ENCODE results near the gene BTN3A1. TPM values are rescaled to one million over a fixed set of nuclear protein-coding genes. Genes with fewer than 3 reads are reported as not detected.
"Not testable (repeated sequence)": the region's sequence is repeated elsewhere in the genome, so short reads cannot be mapped to it uniquely, and the experiment has no call there.

BTN3A1 gene
- total RNA-seq, 8 experiments from 2014 or later: 3.3 to 40.3 (median 15.4) TPM

GRCh38 chr6:26408828-26409730, 7.0 kb downstream of the BTN3A1 start:
- in situ Hi-C loops (cut with MboI; ENCODE audit: low pct_unique_long_range_greater_than_20kb in 2 of 9, low sequenced_read_pairs in 9 of 9, unreplicated experiment in 9 of 9): no loop called here
- Histone ChIP-seq H3K27ac (no peak overlapping the region), H3K4me1 (replicated peaks in 1 of 2) (no peaks in the 10 kb centered on the region), H3K4me3 (no peak overlapping the region)
- 70 to 94% (median 75%) methylated on average over 4 to 7 of the region's 10 CpGs; no CpG with 5 or more reads in 5 of the 10 experiments for WGBS, 10 experiments
- ATAC-seq (replicated peaks in 6 of 8): no peak

- no peak for ATAC-seq (replicated peaks in 6 of 8)
- 50 to 100% (median 100%) methylated on average over 1 to 3 of the region's 3 CpGs; no CpG with 5 or more reads in 1 of the 10 experiments for WGBS, 10 experiments
- Histone ChIP-seq H3K4me3 (no peak overlapping the region), H3K27ac (no peak overlapping the region), H3K4me1 (replicated peaks in 1 of 2) (no peaks in the 10 kb centered on the region)
- in situ Hi-C loops (cut with MboI; ENCODE audit: low pct_unique_long_range_greater_than_20kb in 2 of 9, low sequenced_read_pairs in 9 of 9, unreplicated experiment in 9 of 9): no loop called here
Observed at GRCh38 chr6:26411751-26412150, 9.7 kb downstream of the BTN3A1 start.

GRCh38 chr6:26412228-26412627, 10.2 kb downstream of the BTN3A1 start:
- peak in 3 of 8 experiments; percentile 22 to 61 (median 60) for ATAC-seq (replicated peaks in 6 of 8)
- WGBS, 10 experiments: 36 to 100% (median 58%) methylated on average over 1 to 3 of the region's 3 CpGs; no CpG with 5 or more reads in 2 of the 10 experiments
- no peak overlapping the region for H3K27ac ChIP-seq
- no peak overlapping the region for H3K4me3 ChIP-seq
- in situ Hi-C loops (cut with MboI; ENCODE audit: low pct_unique_long_range_greater_than_20kb in 2 of 9, low sequenced_read_pairs in 9 of 9, unreplicated experiment in 9 of 9): no loop called here
- no peaks in the 10 kb centered on the region for H3K4me1 ChIP-seq (replicated peaks in 1 of 2)

GRCh38 chr6:26412954-26413353, 10.9 kb downstream of the BTN3A1 start:
- Histone ChIP-seq H3K27ac (no peak overlapping the region), H3K4me1 (replicated peaks in 1 of 2) (no peaks in the 10 kb centered on the region), H3K4me3 (no peak overlapping the region)
- ATAC-seq (replicated peaks in 6 of 8): no peak
- in situ Hi-C loops (cut with MboI; ENCODE audit: low pct_unique_long_range_greater_than_20kb in 2 of 9, low sequenced_read_pairs in 9 of 9, unreplicated experiment in 9 of 9): no loop called here
- WGBS, 10 experiments: 20 to 100% (median 76%) methylated on average over 1 to 3 of the region's 4 CpGs; no CpG with 5 or more reads in 2 of the 10 experiments

GRCh38 chr6:26414281-26414680, 12.2 kb downstream of the BTN3A1 start:
- no peak overlapping the region for H3K4me3 ChIP-seq
- H3K4me1 ChIP-seq (replicated peaks in 1 of 2): no peaks in the 10 kb centered on the region
- WGBS, 10 experiments: 20 to 100% (median 88%) methylated on average over 1 to 3 of the region's 3 CpGs; no CpG with 5 or more reads in 6 of the 10 experiments
- in situ Hi-C loops (cut with MboI; ENCODE audit: low pct_unique_long_range_greater_than_20kb in 2 of 9, low sequenced_read_pairs in 9 of 9, unreplicated experiment in 9 of 9): no loop called here
- H3K27ac ChIP-seq: no peak overlapping the region
- ATAC-seq (replicated peaks in 6 of 8): no peak

GRCh38 chr6:26415036-26415614, 13.1 kb downstream of the BTN3A1 start:
- 83 to 100% (median 88%) methylated on average over 1 of the region's 1 CpG; no CpG with 5 or more reads in 3 of the 10 experiments for WGBS, 10 experiments
- Histone ChIP-seq H3K4me3 (no peak overlapping the region), H3K4me1 (replicated peaks in 1 of 2) (no peaks in the 10 kb centered on the region), H3K27ac (no peak overlapping the region)
- in situ Hi-C loops (cut with MboI; ENCODE audit: low pct_unique_long_range_greater_than_20kb in 2 of 9, low sequenced_read_pairs in 9 of 9, unreplicated experiment in 9 of 9): no loop called here
- ATAC-seq (replicated peaks in 6 of 8): peak in 1 of 8 experiments; percentile 33

GRCh38 chr6:26415791-26416190, 13.7 kb downstream of the BTN3A1 start:
- WGBS, 10 experiments: 0 to 83% (median 66%) methylated on average over 1 to 2 of the region's 2 CpGs
- in situ Hi-C loops (cut with MboI; ENCODE audit: low pct_unique_long_range_greater_than_20kb in 2 of 9, low sequenced_read_pairs in 9 of 9, unreplicated experiment in 9 of 9): no loop called here

GRCh38 chr6:26416288-26416687, 14.2 kb downstream of the BTN3A1 start:
- WGBS, 10 experiments: 0 to 100% (median 88%) methylated on average over 1 of the region's 1 CpG; no CpG with 5 or more reads in 5 of the 10 experiments
- in situ Hi-C loops (cut with MboI; ENCODE audit: low pct_unique_long_range_greater_than_20kb in 2 of 9, low sequenced_read_pairs in 9 of 9, unreplicated experiment in 9 of 9): no loop called here
- no peak overlapping the region for H3K27ac ChIP-seq
- ATAC-seq (replicated peaks in 6 of 8): no peak
- no peak overlapping the region for H3K4me3 ChIP-seq
- peaks cover 0 to 6% of the 10 kb centered on the region in 2 donors for H3K4me1 ChIP-seq (replicated peaks in 1 of 2)

More at GRCh38 chr6:26415791-26416190, 13.7 kb downstream of the BTN3A1 start:
- ATAC-seq (replicated peaks in 6 of 8): peak in 2 of 8 experiments; percentile 15 to 29
- Histone ChIP-seq H3K27ac (no peak overlapping the region), H3K4me3 (no peak overlapping the region), H3K4me1 (replicated peaks in 1 of 2) (peaks cover 0 to 4% of the 10 kb centered on the region in 2 donors)

GRCh38 chr6:26418077-26418476, 16.0 kb downstream of the BTN3A1 start:
- H3K4me3 ChIP-seq; H3K4me1 ChIP-seq (replicated peaks in 1 of 2); in situ Hi-C loops (cut with MboI; ENCODE audit: low pct_unique_long_range_greater_than_20kb in 2 of 9, low sequenced_read_pairs in 9 of 9, unreplicated experiment in 9 of 9); H3K27ac ChIP-seq; ATAC-seq (replicated peaks in 6 of 8): not testable (repeated sequence)
- WGBS, 10 experiments: 80 to 100% (median 92%) methylated on average over 1 to 2 of the region's 2 CpGs; no CpG with 5 or more reads in 3 of the 10 experiments

GRCh38 chr6:26418795-26419194, 16.7 kb downstream of the BTN3A1 start:
- H3K4me3 ChIP-seq; in situ Hi-C loops (cut with MboI; ENCODE audit: low pct_unique_long_range_greater_than_20kb in 2 of 9, low sequenced_read_pairs in 9 of 9, unreplicated experiment in 9 of 9); ATAC-seq (replicated peaks in 6 of 8); H3K4me1 ChIP-seq (replicated peaks in 1 of 2); H3K27ac ChIP-seq: not testable (repeated sequence)
- WGBS, 10 experiments: 50 to 100% (median 94%) methylated on average over 1 to 3 of the region's 3 CpGs; no CpG with 5 or more reads in 3 of the 10 experiments

- no peak overlapping the region for H3K27ac ChIP-seq
- peak overlapping the region in 3 of 5 donors; percentile 57 to 79 (median 71) for H3K4me3 ChIP-seq
- peak; percentile 10 to 42 (median 22) for ATAC-seq (replicated peaks in 6 of 8)
- WGBS, 10 experiments: 0 to 60% (median 14%) methylated on average over 1 to 3 of the region's 4 CpGs; no CpG with 5 or more reads in 3 of the 10 experiments
- H3K4me1 ChIP-seq (replicated peaks in 1 of 2): peaks cover 0 to 6% of the 10 kb centered on the region in 2 donors
- in situ Hi-C loops (cut with MboI; ENCODE audit: low pct_unique_long_range_greater_than_20kb in 2 of 9, low sequenced_read_pairs in 9 of 9, unreplicated experiment in 9 of 9): no loop called here
Observed at GRCh38 chr6:26420688-26421171, 18.7 kb downstream of the BTN3A1 start.

- H3K4me1 ChIP-seq (replicated peaks in 1 of 2): peaks cover 0 to 6% of the 10 kb centered on the region in 2 donors
- ATAC-seq (replicated peaks in 6 of 8): peak; percentile 93 to 100 (median 99)
- in situ Hi-C loops (cut with MboI; ENCODE audit: low pct_unique_long_range_greater_than_20kb in 2 of 9, low sequenced_read_pairs in 9 of 9, unreplicated experiment in 9 of 9): no loop called here
- peak overlapping the region; percentile 48 to 79 (median 57) for H3K4me3 ChIP-seq
- H3K27ac ChIP-seq: peak overlapping the region in 1 of 2 donors; percentile 7
- WGBS, 10 experiments: 0 to 4% (median 0%) methylated on average over 1 to 13 of the region's 31 CpGs
Observed at GRCh38 chr6:26421259-26422144, 19.4 kb downstream of the BTN3A1 start.

All from motor neuron (in vitro differentiated cells).